GM23338 (cell line): Measurements from ENCODE around the gene TNNT3. TPM values are rescaled to one million over a fixed set of nuclear protein-coding genes. Genes with fewer than 3 reads are reported as not detected.

Experiments used
- ATAC-seq: fragments of 200-7000 bp; cut with Tn5 transposase; 3 replicates; pipeline ENCODE4 v1.9.1; 2020
- DNase-seq: peaks from one replicate; pipeline ENCODE4 v3.0.0-alpha.2; 2015; ENCODE audit warnings: low spot score
- H2AFZ ChIP-seq: fragments of 200-600 bp; sonication (generic); 2 replicates; pipeline ENCODE4 v1.8.0; 2016; ENCODE audit warnings: antibody characterized with exemption, mild to moderate bottlenecking, moderate library complexity
- H3F3A ChIP-seq: fragments of 200-600 bp; sonication (generic); replicated peaks from 2 replicates; pipeline ENCODE4 v1.8.0; 2017; ENCODE audit warnings: antibody characterized with exemption, mixed run types, low read depth
- H3K27ac ChIP-seq: fragments of 200-600 bp; sonication (generic); 2 replicates; pipeline ENCODE4 v1.6.1; 2016; ENCODE audit warnings: low read depth
- H3K27me3 ChIP-seq: fragments of 200-600 bp; sonication (generic); 2 replicates; pipeline ENCODE4 v1.8.0; 2016; ENCODE audit warnings: mild to moderate bottlenecking, mixed run types, moderate library complexity; ENCODE audit not compliant: insufficient read depth
- H3K36me3 ChIP-seq: fragments of 200-600 bp; sonication (generic); 2 replicates; pipeline ENCODE4 v1.8.0; 2016; ENCODE audit warnings: mild to moderate bottlenecking; ENCODE audit not compliant: insufficient read depth
- H3K4me1 ChIP-seq: fragments of 200-600 bp; sonication (generic); 2 replicates; pipeline ENCODE4 v1.8.0; 2016; ENCODE audit warnings: mild to moderate bottlenecking, moderate library complexity; ENCODE audit not compliant: insufficient read depth
- H3K4me2 ChIP-seq: fragments of 200-600 bp; sonication (generic); 2 replicates; pipeline ENCODE4 v1.7.1; 2017; ENCODE audit warnings: mixed run types
- H3K4me3 ChIP-seq: fragments of 200-600 bp; sonication (generic); 2 replicates; pipeline ENCODE4 v1.6.1; 2016; ENCODE audit warnings: mixed run types
- H3K79me2 ChIP-seq: fragments of 200-600 bp; sonication (generic); replicated peaks from 2 replicates; pipeline ENCODE4 v1.8.0; 2017; ENCODE audit warnings: mild to moderate bottlenecking; ENCODE audit not compliant: insufficient read depth
- H3K9me2 ChIP-seq: fragments of 200-600 bp; sonication (generic); 2 replicates; pipeline ENCODE4 v1.8.0; 2017; ENCODE audit not compliant: insufficient read depth
- H4K20me1 ChIP-seq: fragments of 200-600 bp; sonication (generic); replicated peaks from 2 replicates; pipeline ENCODE4 v1.8.0; 2017; ENCODE audit warnings: mild to moderate bottlenecking; ENCODE audit not compliant: insufficient read depth
- H3K27ac Mint-ChIP-seq: 2 replicates; pipeline ENCODE4 v1.8.0; 2020; ENCODE audit warnings: inconsistent platforms, mild to moderate bottlenecking, moderate library complexity, mixed read lengths
- H3K27me3 Mint-ChIP-seq: 3 replicates; pipeline ENCODE4 v1.8.0; 2022; ENCODE audit warnings: low read depth, mild to moderate bottlenecking, moderate library complexity, mixed read lengths, inconsistent platforms; ENCODE audit not compliant: insufficient read depth, poor library complexity
- H3K36me3 Mint-ChIP-seq: 3 replicates; pipeline ENCODE4 v1.8.0; 2021; ENCODE audit warnings: low read depth, mild to moderate bottlenecking, inconsistent platforms, moderate library complexity, mixed read lengths
- H3K4me1 Mint-ChIP-seq: 3 replicates; pipeline ENCODE4 v1.8.0; 2020; ENCODE audit warnings: mild to moderate bottlenecking, inconsistent platforms, mixed read lengths
- H3K4me3 Mint-ChIP-seq: 3 replicates; pipeline ENCODE4 v1.8.0; 2021; ENCODE audit warnings: moderate library complexity, mild to moderate bottlenecking, inconsistent platforms, mixed read lengths
- H3K9me3 Mint-ChIP-seq: 3 replicates; pipeline ENCODE4 v1.8.0; 2020; ENCODE audit warnings: moderate library complexity, mild to moderate bottlenecking, inconsistent platforms, mixed read lengths
- CREB1 ChIP-seq: fragments of 250-450 bp; sonication (Bioruptor Pico); IDR thresholded peaks from 2 replicates; pipeline ENCODE4 v1.5.0; 2020; ENCODE audit warnings: low read depth, mild to moderate bottlenecking, moderate library complexity
- EZH2 ChIP-seq: fragments of 200-600 bp; sonication (generic); IDR thresholded peaks from one replicate; pipeline ENCODE4 v1.8.0; 2017; ENCODE audit warnings: antibody characterized with exemption, mild to moderate bottlenecking, low read depth; ENCODE audit not compliant: unreplicated experiment
- EZH2phosphoT487 ChIP-seq: fragments of 200-600 bp; sonication (generic); IDR thresholded peaks from one replicate; pipeline ENCODE4 v1.8.1; 2018; ENCODE audit warnings: antibody characterized with exemption; ENCODE audit not compliant: unreplicated experiment
- JUNB ChIP-seq: IDR thresholded peaks from one replicate; pipeline ENCODE4 v1.6.1; 2016; ENCODE audit warnings: antibody characterized with exemption; ENCODE audit not compliant: unreplicated experiment
- NANOG ChIP-seq: IDR thresholded peaks from 2 replicates; pipeline ENCODE4 v1.6.1; 2016; ENCODE audit warnings: antibody characterized with exemption, borderline replicate concordance
- POLR2AphosphoS5 ChIP-seq: IDR thresholded peaks from 2 replicates; pipeline ENCODE4 v1.6.1; 2016; ENCODE audit warnings: antibody characterized with exemption, low read depth
- STAT1 ChIP-seq: IDR thresholded peaks from one replicate; pipeline ENCODE4 v1.6.1; 2016; ENCODE audit warnings: antibody characterized with exemption; ENCODE audit not compliant: unreplicated experiment
- ZNF114 ChIP-seq: fragments of 250-450 bp; sonication (Bioruptor Pico); IDR thresholded peaks from 2 replicates; pipeline ENCODE4 v1.5.0; 2020; ENCODE audit warnings: mild to moderate bottlenecking, moderate library complexity
- ZNF331 ChIP-seq: fragments of 250-450 bp; sonication (Bioruptor Pico); IDR thresholded peaks from 2 replicates; pipeline ENCODE4 v1.5.0; 2020; ENCODE audit warnings: low read depth, mild to moderate bottlenecking, moderate library complexity
- polyA plus RNA-seq: library from polyadenylated mRNA; unstranded; fragments of >200 nt; fragmentation: Nextera tagmentation; extraction: Ambion mirVana; gene quantifications from 2 replicates; pipeline ENCODE4 v1.2.1, GENCODE V29; 2016
- total RNA-seq: library from RNA; depleted of rRNA; stranded (reverse); fragments of >200 nt; shearing (Covaris generic); gene quantifications from 2 replicates; pipeline ENCODE4 v1.2.3, GENCODE V29; 2014
- TF ChIP-seq, protein P1 (sequence below): fragments of 250-450 bp; sonication (Bioruptor Pico); IDR thresholded peaks from 2 replicates; pipeline ENCODE4 v1.5.0; 2020; ENCODE audit warnings: mild to moderate bottlenecking, moderate library complexity
- TF ChIP-seq, protein P2 (sequence below): IDR thresholded peaks from 2 replicates; pipeline ENCODE4 v1.6.1; 2016; ENCODE audit warnings: antibody characterized with exemption
- TF ChIP-seq, protein P3 (sequence below), 2 experiments: fragments of 200-600 bp in 1 of 2; sonication (generic) in 1 of 2; conservative IDR thresholded peaks; 2 replicates each; pipeline versions ENCODE4 v1.5.1 to v1.6.1; 2016 to 2017; ENCODE audit warnings: antibody characterized with exemption in 2 of 2, low read depth in 2 of 2, mild to moderate bottlenecking in 2 of 2, moderate library complexity in 1 of 2
- TF ChIP-seq, protein P4 (sequence below): IDR thresholded peaks from one replicate; pipeline ENCODE4 v1.6.1; 2018; ENCODE audit warnings: antibody characterized with exemption; ENCODE audit not compliant: unreplicated experiment

Gene TNNT3
- total and polyA plus RNA-seq, 2 experiments from 2014 or later, result not detected

DNA sequence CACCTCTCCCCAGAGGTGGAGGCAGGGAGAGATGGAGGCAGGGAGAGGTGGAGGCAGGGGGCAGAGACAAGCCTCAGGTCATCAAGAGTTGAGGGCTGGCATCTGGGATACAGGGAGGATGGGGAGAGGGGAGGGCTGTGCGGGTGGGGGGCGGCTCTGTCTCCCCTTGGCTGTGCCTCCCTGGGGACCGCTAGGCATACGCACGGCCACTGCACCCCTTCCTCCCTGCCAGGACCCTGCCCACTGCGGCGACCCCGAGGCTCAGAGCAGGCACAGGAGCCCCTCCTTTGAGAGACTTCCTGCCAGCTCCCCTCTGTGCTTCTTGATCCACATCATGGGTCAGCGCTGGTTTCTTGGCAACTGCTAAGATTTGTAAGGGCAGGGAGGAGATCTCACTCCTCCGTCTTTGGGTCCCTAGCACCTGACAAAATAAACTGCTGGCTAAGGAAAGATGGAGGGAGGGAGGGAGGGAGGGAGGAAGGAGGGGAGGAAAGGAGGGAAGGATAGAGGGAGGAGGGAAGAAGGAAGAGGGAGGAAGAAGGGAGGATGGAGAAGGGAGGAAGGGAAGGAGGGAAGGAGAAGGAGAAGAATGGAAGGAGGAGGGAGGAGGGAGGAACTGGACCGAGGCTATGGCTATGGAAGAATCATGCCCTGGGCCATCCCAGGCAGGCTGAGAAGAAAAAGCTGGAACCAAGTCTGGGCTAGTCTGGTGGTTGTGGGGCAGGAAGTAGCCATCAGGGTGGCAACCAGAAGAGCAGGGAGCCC lies 46.3 kb upstream of the TNNT3 start:
- Mint-ChIP-seq H3K27ac (no peak overlapping the region), H3K27me3 (peaks cover 6% of the 10 kb centered on the region), H3K4me3 (no peak overlapping the region), H3K36me3 (no peaks in the 10 kb centered on the region), H3K4me1 (peaks cover 2% of the 10 kb centered on the region; the same call in 2 of the 3 replicates), H3K9me3 (no peaks in the 10 kb centered on the region)
- H3K9me2 ChIP-seq, result no peaks in the 10 kb centered on the region
- no peaks in the 10 kb centered on the region for H3K4me1 ChIP-seq
- no peaks in the 10 kb centered on the region for H3K36me3 ChIP-seq
- no peak overlapping the region for H2AFZ ChIP-seq
- H3K27me3 ChIP-seq, result no peaks in the 10 kb centered on the region
- H3K4me3 ChIP-seq, result no peak overlapping the region
- H4K20me1 ChIP-seq, result no peaks in the 10 kb centered on the region
- TF ChIP-seq, protein P1, sequence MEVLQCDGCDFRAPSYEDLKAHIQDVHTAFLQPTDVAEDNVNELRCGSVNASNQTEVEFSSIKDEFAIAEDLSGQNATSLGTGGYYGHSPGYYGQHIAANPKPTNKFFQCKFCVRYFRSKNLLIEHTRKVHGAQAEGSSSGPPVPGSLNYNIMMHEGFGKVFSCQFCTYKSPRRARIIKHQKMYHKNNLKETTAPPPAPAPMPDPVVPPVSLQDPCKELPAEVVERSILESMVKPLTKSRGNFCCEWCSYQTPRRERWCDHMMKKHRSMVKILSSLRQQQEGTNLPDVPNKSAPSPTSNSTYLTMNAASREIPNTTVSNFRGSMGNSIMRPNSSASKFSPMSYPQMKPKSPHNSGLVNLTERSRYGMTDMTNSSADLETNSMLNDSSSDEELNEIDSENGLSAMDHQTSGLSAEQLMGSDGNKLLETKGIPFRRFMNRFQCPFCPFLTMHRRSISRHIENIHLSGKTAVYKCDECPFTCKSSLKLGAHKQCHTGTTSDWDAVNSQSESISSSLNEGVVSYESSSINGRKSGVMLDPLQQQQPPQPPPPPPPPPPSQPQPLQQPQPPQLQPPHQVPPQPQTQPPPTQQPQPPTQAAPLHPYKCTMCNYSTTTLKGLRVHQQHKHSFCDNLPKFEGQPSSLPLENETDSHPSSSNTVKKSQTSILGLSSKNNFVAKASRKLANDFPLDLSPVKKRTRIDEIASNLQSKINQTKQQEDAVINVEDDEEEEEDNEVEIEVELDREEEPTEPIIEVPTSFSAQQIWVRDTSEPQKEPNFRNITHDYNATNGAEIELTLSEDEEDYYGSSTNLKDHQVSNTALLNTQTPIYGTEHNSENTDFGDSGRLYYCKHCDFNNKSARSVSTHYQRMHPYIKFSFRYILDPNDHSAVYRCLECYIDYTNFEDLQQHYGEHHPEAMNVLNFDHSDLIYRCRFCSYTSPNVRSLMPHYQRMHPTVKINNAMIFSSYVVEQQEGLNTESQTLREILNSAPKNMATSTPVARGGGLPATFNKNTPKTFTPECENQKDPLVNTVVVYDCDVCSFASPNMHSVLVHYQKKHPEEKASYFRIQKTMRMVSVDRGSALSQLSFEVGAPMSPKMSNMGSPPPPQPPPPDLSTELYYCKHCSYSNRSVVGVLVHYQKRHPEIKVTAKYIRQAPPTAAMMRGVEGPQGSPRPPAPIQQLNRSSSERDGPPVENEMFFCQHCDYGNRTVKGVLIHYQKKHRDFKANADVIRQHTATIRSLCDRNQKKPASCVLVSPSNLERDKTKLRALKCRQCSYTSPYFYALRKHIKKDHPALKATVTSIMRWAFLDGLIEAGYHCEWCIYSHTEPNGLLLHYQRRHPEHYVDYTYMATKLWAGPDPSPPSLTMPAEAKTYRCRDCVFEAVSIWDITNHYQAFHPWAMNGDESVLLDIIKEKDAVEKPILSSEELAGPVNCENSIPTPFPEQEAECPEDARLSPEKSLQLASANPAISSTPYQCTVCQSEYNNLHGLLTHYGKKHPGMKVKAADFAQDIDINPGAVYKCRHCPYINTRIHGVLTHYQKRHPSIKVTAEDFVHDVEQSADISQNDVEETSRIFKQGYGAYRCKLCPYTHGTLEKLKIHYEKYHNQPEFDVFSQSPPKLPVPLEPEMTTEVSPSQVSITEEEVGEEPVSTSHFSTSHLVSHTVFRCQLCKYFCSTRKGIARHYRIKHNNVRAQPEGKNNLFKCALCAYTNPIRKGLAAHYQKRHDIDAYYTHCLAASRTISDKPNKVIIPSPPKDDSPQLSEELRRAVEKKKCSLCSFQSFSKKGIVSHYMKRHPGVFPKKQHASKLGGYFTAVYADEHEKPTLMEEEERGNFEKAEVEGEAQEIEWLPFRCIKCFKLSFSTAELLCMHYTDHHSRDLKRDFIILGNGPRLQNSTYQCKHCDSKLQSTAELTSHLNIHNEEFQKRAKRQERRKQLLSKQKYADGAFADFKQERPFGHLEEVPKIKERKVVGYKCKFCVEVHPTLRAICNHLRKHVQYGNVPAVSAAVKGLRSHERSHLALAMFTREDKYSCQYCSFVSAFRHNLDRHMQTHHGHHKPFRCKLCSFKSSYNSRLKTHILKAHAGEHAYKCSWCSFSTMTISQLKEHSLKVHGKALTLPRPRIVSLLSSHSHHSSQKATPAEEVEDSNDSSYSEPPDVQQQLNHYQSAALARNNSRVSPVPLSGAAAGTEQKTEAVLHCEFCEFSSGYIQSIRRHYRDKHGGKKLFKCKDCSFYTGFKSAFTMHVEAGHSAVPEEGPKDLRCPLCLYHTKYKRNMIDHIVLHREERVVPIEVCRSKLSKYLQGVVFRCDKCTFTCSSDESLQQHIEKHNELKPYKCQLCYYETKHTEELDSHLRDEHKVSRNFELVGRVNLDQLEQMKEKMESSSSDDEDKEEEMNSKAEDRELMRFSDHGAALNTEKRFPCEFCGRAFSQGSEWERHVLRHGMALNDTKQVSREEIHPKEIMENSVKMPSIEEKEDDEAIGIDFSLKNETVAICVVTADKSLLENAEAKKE (CRISPR knock-in tag), result no peak
- no peak for TF ChIP-seq NANOG
- no peak for TF ChIP-seq JUNB
- TF ChIP-seq CREB1 (CRISPR knock-in tag), result no peak
- TF ChIP-seq, protein P2, sequence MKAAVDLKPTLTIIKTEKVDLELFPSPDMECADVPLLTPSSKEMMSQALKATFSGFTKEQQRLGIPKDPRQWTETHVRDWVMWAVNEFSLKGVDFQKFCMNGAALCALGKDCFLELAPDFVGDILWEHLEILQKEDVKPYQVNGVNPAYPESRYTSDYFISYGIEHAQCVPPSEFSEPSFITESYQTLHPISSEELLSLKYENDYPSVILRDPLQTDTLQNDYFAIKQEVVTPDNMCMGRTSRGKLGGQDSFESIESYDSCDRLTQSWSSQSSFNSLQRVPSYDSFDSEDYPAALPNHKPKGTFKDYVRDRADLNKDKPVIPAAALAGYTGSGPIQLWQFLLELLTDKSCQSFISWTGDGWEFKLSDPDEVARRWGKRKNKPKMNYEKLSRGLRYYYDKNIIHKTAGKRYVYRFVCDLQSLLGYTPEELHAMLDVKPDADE, result no peak
- TF ChIP-seq STAT1, result no peak
- TF ChIP-seq, protein P3, sequence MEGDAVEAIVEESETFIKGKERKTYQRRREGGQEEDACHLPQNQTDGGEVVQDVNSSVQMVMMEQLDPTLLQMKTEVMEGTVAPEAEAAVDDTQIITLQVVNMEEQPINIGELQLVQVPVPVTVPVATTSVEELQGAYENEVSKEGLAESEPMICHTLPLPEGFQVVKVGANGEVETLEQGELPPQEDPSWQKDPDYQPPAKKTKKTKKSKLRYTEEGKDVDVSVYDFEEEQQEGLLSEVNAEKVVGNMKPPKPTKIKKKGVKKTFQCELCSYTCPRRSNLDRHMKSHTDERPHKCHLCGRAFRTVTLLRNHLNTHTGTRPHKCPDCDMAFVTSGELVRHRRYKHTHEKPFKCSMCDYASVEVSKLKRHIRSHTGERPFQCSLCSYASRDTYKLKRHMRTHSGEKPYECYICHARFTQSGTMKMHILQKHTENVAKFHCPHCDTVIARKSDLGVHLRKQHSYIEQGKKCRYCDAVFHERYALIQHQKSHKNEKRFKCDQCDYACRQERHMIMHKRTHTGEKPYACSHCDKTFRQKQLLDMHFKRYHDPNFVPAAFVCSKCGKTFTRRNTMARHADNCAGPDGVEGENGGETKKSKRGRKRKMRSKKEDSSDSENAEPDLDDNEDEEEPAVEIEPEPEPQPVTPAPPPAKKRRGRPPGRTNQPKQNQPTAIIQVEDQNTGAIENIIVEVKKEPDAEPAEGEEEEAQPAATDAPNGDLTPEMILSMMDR (conservative IDR thresholded peaks at IDR 0.05; ENCODE audit: low read depth in 2 of 2), result no peak
- no peak for TF ChIP-seq EZH2phosphoT487
- no peak for TF ChIP-seq EZH2
- no peak for TF ChIP-seq POLR2AphosphoS5
- no peak for TF ChIP-seq ZNF114
- no peak for TF ChIP-seq ZNF331
- TF ChIP-seq, protein P4, sequence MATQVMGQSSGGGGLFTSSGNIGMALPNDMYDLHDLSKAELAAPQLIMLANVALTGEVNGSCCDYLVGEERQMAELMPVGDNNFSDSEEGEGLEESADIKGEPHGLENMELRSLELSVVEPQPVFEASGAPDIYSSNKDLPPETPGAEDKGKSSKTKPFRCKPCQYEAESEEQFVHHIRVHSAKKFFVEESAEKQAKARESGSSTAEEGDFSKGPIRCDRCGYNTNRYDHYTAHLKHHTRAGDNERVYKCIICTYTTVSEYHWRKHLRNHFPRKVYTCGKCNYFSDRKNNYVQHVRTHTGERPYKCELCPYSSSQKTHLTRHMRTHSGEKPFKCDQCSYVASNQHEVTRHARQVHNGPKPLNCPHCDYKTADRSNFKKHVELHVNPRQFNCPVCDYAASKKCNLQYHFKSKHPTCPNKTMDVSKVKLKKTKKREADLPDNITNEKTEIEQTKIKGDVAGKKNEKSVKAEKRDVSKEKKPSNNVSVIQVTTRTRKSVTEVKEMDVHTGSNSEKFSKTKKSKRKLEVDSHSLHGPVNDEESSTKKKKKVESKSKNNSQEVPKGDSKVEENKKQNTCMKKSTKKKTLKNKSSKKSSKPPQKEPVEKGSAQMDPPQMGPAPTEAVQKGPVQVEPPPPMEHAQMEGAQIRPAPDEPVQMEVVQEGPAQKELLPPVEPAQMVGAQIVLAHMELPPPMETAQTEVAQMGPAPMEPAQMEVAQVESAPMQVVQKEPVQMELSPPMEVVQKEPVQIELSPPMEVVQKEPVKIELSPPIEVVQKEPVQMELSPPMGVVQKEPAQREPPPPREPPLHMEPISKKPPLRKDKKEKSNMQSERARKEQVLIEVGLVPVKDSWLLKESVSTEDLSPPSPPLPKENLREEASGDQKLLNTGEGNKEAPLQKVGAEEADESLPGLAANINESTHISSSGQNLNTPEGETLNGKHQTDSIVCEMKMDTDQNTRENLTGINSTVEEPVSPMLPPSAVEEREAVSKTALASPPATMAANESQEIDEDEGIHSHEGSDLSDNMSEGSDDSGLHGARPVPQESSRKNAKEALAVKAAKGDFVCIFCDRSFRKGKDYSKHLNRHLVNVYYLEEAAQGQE, result no peak
- H3K27ac ChIP-seq, result no peak overlapping the region
- DNase-seq, result no peak
- no peaks in the 10 kb centered on the region for H3K79me2 ChIP-seq
- no peak for ATAC-seq
- H3F3A ChIP-seq, result no peaks in the 10 kb centered on the region
- H3K4me2 ChIP-seq, result no peak overlapping the region
